ENCODE measurements around the gene ASCC2.
"Not testable (repeated sequence)": the region's sequence is repeated elsewhere in the genome, so short reads cannot be mapped to it uniquely, and the experiment has no call there.

ASCC2 gene

GRCh38 chr22:29754658-29755395, 83.2 kb downstream of the ASCC2 start:
- DNase-seq (ENCODE audit: low read depth) = not testable (repeated sequence)

- no peak for DNase-seq (ENCODE audit: low read depth)
Observed at GRCh38 chr22:29753808-29754657, 84.0 kb downstream of the ASCC2 start.

- DNase-seq (ENCODE audit: low read depth) = no peak
Observed at GRCh38 chr22:29751669-29752068, 86.4 kb downstream of the ASCC2 start.

GRCh38 chr22:29750559-29751538, 87.2 kb downstream of the ASCC2 start:
- no peak for DNase-seq (ENCODE audit: low read depth)

GRCh38 chr22:29750029-29750428, 88.0 kb downstream of the ASCC2 start:
- no peak for DNase-seq (ENCODE audit: low read depth)

GRCh38 chr22:29748248-29748893, 89.7 kb downstream of the ASCC2 start:
- DNase-seq (ENCODE audit: low read depth) = no peak

- DNase-seq (ENCODE audit: low read depth) = no peak
Observed at GRCh38 chr22:29747832-29748231, 90.2 kb downstream of the ASCC2 start.

GRCh38 chr22:29744902-29745301, 93.2 kb downstream of the ASCC2 start:
- no peak for DNase-seq (ENCODE audit: low read depth)

- no peak for DNase-seq (ENCODE audit: low read depth)
Observed at GRCh38 chr22:29742326-29742725, 95.7 kb downstream of the ASCC2 start.

GRCh38 chr22:29741926-29742325, 96.1 kb downstream of the ASCC2 start:
- no peak for DNase-seq (ENCODE audit: low read depth)

GRCh38 chr22:29740216-29740615, 97.9 kb downstream of the ASCC2 start:
- DNase-seq (ENCODE audit: low read depth) = no peak

GRCh38 chr22:29739346-29739875, 98.7 kb downstream of the ASCC2 start:
- no peak for DNase-seq (ENCODE audit: low read depth)

All from CMK (cell line).